ENCODE measurements around the gene GABRG2.
"Not testable (repeated sequence)": the region's sequence is repeated elsewhere in the genome, so short reads cannot be mapped to it uniquely, and the experiment has no call there.

The GABRG2 gene

DNA sequence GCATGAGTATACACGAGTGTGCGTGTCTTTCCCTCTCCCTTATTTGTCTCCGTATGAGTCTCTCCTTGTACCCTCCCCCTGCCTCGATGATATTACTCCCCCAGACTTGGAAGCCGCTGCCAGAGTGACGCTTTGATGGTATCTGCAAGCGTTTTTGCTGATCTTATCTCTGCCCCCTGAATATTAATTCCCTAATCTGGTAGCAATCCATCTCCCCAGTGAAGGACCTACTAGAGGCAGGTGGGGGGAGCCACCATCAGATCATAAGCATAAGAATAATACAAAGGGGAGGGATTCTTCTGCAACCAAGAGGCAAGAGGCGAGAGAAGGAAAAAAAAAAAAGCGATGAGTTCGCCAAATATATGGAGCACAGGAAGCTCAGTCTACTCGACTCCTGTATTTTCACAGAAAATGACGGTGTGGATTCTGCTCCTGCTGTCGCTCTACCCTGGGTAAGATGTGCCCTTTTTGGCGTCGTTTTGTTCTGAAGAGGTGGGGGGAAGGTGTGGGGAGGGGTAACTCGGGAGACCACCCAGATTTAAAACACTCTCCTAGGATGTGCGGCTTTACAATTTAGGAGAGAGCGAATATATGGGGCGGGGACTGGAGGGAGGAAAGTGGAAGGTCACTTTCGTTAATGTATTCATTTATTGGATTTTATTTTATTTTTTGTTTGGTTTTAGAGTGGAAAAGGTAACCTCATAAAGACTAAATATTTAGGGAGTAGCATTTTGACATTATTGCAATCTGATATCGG lies at the start of gene GABRG2:
GABRG2 (plus strand) TSS at position 119 of the 757 bp plus-strand sequence; CDS start at position 346, 227 bp downstream.
- DNase-seq (ENCODE audit: low read depth in 2 of 2), result no peak

DNA sequence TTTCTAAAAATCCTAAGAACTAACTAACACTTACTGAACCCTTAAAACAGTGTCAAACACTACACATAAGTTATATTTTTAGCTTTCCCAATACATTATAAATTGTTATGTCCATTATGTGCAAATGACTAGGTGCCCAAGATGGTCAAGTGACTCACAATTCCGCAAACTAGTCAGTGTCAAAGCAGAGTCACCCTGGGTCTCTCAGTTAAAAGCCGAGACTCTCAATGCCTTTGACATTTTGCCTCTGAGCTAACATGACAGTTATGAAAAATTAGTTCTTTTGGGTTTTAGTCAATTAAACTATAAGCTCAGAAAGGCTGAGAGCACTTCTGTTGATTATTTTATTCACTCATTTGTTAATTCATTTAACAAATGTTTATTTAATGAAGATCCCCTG lies 42.3 kb upstream of the GABRG2 start:
- DNase-seq (ENCODE audit: low read depth in 2 of 2), result no peak

DNA sequence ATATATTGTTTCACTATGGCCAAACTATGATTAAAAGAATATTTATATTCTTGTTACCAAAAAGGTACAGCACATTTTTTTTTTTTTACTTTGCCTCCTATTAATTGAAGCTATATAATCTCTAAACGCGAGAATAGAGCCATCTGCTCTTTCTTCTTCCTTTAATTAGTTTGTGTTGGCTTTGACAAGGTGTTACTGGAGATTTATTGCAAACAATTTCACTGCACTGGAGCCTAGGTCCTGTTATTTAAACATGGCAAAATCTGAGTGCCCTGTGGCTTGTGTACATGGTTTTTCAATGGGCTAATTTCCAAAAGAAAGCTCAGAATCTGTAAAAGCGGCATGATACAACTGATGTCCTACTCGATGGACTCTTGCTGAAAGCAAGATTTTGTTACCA lies 40.8 kb upstream of the GABRG2 start:
- DNase-seq (ENCODE audit: low read depth in 2 of 2), result no peak

DNA sequence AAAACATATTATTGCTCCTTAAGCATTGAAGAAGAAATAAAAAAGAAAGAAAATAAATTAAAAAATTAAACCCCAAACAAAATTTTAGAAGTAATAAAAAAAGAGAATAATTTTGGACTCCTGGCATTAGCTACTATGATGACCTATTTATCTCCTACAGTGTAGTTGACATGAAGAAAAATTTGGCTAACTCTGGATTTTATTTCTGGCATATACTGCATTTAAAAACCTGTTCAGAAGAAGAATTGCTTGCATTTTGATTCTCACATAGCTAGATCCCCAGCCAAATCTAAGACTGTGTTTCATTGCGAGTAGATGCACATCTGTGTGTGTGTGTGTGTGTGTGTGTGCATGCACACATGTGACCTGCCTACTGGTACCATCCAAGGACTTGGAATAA lies 30.1 kb upstream of the GABRG2 start:
- DNase-seq (ENCODE audit: low read depth in 2 of 2), result no peak

DNA sequence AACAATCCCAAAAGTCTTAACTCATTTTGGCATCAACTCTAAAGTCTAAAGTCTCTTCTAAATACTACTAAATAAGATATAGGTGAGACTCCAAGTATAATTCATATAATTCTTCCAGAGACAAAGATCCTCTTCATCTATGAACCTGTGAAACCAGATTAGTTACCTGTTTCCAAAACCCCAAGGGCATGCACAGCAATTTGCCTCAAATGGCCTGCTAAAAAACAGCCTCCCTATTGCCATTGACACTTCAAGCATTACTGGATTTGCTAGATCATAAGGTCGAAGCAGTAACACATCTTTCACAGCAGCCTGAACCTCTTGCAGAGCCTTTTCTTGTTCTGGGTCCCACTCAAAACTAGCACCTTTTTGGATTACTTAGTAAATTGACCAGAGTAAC lies 20.3 kb upstream of the GABRG2 start:
- DNase-seq (ENCODE audit: low read depth in 2 of 2), result no peak

DNA sequence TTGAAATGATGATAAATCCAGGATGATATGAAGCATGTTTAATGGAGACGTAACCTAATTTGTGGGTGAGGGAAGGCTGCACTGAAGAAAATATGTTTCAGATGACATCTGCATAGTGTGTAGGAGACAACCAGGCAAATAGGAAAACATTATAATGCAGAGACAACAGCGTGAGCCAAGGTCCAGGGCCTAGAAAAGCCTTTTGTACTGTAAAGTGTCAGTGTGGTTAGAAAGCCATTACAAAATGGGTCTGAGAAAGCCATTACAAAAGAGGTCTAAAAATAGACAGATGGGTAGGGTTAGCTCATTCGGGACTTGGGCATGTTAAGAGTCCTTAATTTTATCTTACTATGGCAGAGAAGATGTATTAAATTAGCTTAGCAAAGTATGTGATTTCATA lies 14.9 kb upstream of the GABRG2 start:
- DNase-seq (ENCODE audit: low read depth in 2 of 2), result no peak

DNA sequence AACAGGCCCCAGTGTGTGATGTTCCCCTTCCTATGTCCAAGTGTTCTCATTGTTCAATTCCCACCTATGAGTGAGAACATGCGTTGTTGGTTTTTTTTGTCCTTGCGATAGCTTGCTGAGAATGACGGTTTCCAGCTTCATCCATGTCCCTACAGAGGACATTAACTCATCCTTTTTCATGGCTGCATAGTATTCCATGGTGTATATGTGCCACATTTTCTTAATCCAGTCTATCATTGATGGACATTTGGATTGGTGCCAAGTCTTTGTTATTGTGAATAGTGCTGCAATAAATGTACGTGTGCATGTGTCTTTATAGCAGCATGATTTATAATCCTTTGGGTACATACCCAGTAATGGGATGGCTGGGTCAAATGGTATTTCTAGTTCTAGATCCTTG lies 12.5 kb upstream of the GABRG2 start:
- DNase-seq (ENCODE audit: low read depth in 2 of 2), result not testable (repeated sequence)

DNA sequence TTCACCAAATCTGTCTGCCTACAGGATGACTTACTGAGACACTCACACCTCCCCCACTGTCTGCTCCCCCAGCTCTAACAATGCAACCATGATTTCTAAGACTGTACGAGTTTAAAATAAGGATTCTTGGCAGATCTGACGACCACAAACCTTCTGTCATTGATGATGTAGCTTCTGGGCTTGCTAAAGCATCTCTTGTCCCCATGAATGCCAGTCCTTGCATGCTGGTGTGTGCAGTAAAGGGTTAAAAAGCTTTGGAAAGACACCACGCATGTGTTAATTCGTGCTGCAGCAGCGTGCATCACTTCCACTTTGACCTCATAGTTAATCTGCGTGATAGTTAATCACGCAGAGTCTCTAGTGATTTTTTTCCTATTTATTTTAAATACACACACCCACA lies 411 bp upstream of the GABRG2 start:
- DNase-seq (ENCODE audit: low read depth in 2 of 2), result no peak

DNA sequence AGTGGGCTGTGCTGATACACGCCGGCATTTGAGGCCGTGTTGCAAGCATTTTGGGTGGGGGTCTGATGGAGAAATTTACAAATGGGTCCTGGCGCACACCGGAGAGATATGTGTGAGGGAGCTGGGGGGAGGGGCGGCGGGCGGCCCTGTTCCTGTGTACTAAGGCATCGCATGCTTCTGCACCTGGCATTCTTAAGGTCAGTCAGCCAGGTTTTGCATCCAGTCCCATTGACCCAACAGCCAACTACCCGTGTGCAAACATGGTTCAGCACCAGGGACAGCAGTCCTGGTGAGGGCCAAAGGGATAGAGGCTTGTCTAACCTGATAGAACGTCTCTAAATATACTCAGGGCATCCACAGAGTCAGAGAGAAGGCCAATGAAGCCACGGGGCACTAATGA lies 839 bp downstream of the GABRG2 start:
- DNase-seq (ENCODE audit: low read depth in 2 of 2), result no peak

DNA sequence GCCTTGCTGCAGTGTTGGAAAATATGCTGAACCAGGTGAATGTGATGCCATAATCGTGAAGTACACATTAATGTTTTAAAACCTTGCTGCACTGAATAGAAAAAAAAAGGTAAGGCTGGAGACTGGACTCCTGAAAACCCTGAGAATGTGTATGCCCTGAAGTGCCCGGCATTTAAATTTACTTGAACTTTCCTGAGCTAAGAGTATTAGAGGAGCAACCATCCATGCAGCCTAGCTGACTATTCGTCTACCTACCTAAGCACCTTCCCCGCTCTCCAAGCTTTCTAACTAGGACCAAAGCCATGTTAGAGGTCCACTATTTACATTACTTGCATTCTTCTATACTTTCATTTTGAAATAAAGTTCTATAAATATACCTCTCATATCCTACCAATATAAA lies 1.4 kb downstream of the GABRG2 start:
- DNase-seq (ENCODE audit: low read depth in 2 of 2), result no peak

DNA sequence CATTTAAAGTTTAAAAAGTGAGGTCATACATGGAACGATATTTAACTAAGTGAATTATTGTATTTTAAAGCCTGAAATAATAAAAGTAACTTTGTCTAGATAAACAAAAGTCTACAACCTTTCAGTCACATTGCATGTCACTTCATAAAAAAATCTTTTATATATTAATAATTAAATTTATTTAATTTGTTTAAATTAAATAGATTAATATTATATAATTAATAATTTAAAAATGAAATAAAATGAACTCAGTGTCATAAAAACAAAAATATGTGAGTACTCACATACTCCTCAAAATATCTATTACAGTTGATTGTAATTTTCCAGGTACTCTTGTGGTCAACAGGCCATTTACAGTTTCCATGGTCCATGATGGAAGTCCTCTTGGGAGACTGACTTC lies 11.2 kb downstream of the GABRG2 start:
- DNase-seq (ENCODE audit: low read depth in 2 of 2), result no peak

DNA sequence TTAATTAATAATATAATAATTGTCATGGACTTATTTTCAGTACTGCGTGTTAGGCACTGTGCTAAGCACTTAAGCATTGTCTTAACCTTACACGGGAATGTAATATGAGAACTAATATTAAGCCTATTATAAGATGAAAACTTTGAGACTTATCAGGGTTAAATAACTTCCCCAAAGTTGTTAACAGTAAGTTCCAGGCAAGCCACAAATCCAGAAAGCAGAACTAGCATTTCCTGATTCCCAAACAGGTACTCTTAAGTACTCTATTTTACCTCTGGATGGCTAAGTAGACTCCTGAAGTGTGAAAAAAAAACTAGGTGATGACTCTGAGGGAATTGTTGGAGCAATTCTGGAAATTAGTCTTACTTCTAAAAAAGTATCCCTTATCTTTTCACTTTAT lies 23.8 kb downstream of the GABRG2 start:
- no peak for DNase-seq (ENCODE audit: low read depth in 2 of 2)

DNA sequence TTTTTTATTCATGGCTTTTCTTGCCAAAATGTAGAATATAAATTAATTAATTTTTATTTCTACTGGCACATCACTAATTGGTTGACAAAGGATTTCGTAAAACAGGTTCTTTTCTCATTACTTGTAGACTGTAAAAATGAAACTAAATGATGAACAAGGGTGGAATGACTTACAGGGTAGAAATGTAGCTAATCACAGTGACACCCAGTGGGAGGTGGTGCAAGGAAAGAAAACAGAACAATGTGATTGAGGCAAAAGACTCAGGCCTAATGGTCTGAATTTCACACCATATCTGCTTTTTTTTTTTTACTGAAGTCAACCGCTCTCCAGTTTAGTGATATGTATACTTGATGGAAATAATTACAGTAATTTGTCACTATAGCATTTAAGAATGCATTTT lies 28.9 kb downstream of the GABRG2 start:
- no peak for DNase-seq (ENCODE audit: low read depth in 2 of 2)

DNA sequence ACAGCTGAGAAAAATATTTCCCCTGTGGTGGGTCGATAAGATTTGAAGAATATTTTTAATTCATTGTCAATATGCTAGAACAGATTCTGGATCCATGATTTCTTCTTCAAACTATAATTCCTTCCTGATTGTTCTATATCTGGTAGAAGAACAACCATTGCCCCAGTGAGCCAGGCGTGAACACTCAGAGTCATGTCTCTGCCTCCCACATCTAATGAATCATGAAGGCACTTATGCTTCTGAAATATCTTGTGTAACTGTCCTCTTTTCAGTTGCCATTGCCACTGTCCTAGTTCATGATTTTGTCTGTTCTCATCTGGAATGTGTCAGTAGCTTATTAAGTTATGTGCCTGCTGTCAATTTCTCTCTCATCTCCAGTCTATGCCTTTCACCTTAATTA lies 40.0 kb downstream of the GABRG2 start:
- no peak for DNase-seq (ENCODE audit: low read depth in 2 of 2)

DNA sequence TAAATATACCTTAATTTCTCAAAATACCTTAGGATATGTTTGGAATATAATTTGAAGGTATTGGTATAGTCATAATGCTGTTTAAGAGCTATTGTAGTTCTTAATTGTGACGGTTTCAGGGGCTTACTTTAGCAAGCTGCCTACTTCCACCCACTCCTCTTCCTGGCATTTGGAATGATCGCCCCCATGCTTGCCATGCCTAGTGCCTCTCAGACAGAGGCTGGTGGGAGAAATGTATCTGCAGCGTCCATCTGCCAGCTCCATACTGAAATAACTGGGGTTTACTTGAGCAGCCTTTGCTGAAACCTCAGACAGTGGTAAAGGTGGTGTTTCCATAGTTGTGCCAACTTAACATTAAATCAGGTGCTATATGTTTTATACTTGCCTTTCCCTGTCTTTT lies 52.2 kb downstream of the GABRG2 start:
- DNase-seq (ENCODE audit: low read depth in 2 of 2), result no peak

DNA sequence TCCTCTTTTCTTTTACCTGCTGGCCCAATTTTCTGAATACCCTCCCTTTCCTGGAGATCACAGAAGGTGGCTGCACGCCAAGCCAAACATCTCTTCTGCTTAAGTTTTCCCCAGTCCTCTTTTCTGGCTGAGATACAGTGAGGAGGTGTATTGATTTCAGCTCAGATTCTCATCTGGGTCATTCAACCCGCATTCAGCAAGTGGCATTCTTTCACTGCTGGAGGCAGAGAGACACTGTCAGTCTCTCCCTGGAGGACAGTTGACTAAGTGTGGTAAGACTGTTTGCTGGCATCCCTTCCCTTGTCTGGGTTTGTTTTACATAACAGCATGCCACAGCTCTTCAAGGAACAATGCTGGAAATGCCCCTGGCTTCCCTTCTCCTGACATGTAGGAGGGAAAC lies 60.5 kb downstream of the GABRG2 start:
- DNase-seq (ENCODE audit: low read depth in 2 of 2), result no peak

DNA sequence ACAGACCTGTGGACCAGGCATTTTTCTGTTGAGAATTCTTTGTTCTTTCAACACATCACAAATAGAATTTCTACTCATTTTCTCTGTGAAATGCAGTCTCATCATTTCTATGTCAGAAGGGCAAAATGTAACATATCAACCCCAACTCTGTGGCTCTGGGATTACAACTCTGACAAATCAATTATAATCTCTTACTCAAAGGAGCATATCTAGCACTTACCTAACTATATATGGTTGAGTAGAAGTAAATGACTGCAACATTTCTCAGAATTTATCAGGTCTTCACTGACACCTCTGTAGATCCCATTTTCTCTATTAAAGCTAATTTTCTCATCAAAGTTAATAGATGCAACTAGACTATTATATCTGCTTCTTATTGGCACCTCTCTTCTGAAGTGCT lies 64.8 kb downstream of the GABRG2 start:
- DNase-seq (ENCODE audit: low read depth in 2 of 2), result no peak

DNA sequence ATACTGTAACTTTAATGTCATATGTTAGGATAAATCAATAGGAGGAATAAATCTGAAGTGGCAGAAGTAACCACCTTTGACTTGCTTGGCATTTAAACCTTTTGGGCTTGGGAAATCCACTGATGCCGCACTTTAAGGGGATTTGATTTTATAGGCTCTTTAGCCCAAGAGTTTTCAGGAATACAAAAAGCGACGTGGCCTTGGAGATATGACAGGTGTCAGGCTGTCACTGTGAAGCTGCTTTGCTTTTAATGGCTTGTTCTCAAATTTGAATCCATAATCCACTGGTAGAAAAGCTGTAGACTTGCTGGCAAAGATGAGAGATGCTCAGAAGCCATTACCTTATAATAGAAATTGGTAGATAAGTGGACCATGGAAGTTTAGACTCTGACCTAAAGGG lies 71.6 kb downstream of the GABRG2 start:
- no peak for DNase-seq (ENCODE audit: low read depth in 2 of 2)

DNA sequence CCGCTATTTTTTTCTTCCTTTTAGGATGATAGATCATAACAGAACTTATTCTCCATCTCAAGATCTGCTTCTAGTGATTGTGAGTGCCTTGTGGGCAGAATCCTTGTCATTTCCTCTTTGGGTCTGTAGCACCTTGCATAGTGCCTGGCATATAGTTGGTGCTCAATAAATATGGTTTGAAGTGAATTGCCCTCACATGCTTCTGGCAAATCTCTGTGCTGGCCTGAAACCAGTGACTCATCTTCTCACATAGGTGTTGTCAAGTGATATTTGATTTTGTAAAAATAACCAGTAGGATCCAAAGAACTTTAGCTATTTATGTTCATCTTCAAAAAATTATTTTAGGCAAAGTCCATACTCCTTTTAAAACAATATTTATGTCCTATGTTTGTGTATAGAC lies 86.7 kb downstream of the GABRG2 start:
- DNase-seq (ENCODE audit: low read depth in 2 of 2), result no peak

DNA sequence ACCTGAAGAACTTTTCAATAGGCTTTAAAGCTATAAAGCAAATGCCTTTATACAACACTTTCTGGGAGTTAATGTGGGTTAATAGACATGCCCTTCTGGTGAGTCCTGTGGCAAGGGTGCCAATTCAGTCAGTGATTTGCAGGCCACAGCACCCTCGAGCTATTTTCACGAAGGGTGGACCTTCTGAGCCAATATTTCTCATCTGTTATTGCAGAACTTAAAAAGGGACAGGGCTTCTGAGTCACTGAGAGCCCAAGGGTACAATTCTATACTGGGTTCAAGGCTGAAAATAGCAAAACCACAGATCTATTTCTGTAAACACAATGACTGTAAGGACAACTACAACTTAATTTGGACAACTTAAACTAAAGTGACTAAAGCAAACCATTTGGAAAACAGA lies 92.8 kb downstream of the GABRG2 start:
- no peak for DNase-seq (ENCODE audit: low read depth in 2 of 2)

DNA sequence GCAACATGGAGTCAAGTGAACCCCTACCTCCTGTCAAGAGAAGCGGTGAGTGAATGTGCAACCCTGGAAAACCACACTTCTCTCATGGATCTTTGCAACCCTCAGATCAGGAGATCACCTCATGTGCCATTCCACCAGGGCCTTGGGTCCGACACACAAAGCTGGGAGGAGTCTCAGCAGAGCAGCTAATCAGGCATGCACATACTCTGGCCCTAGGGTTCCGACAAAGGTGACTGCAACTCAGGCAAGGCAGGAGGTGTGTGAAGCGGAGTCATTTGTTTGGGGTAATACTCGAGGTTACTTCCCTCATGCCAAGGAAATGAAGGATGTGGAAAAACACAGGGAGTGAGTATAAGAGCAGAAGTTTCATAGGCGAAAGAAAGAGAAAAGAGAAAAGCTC lies 96.1 kb downstream of the GABRG2 start:
- DNase-seq (ENCODE audit: low read depth in 2 of 2), result no peak

DNA sequence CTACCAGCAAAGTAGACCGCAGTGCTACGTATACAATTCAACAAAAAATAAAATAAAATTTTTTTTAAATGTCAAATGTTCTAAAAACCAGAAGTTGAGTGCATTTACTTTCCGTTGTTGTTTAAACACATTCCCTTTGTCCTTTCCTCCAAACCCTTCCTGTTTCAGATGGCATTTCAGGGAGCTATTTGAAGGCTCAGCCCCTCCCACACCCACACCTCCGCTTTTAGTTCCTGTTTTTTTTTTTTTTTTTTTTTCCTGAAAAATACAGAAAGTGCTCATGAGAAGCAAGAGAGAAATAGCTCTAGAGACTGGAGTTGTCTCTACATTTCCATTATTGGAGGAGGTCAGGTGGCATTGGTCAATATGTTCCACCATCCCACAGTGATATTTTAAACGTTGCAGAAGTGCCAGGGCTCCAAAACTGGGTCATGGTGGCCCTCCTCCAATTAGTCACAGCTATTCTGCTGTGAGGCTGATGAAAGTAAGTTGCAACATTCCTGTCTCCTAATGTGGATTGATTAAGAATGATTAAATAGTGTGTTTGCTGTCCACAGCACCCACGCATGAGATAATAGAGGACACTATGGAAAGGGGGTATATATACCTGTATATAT lies 106.9 kb downstream of the GABRG2 start:
- DNase-seq (ENCODE audit: low read depth in 2 of 2), result no peak

DNA sequence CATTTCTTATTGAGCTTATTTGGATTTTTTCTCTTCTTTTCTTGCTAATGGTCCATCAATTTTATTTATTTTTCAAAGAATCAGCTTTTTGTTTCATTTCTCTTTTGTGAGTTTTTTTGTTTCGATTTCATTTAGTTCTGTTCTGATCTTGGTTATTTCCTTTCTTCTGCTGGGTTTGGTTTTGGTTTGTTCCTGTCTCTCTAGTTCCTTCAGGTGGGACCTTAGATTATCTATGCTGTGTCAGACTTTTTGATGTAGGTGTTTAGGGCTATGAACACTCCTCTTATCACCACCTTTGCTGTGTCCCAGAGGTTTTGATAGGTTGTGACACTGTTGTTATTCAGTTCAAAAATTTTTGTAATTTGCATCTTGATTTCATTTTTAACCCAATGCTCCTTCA lies 119.8 kb downstream of the GABRG2 start:
- DNase-seq (ENCODE audit: low read depth in 2 of 2), result no peak

DNA sequence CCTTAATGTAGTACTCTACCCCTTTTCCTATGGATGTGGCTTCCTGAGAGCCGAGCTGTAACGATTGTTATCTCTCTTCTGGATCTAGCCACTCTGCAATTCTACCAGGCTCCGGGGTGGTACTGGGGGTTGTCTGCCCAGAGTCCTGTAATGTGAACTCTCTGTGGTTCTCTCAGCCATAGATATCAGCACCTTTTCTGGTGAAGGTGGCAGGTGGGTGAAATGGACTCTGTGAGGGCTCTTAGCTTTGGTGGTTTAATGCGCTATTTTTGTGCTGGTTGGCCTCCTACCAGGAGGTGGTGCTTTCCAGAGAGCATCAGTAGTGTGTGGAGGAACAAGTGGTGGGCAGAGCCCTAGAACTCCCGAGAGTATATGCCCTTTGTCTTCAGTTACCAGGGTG lies 122.1 kb downstream of the GABRG2 start:
- DNase-seq (ENCODE audit: low read depth in 2 of 2), result no peak
